Osteocyte (in vitro differentiated cells): Measurements from ENCODE around the gene SRRM2. TPM values are rescaled to one million over a fixed set of nuclear protein-coding genes. Genes with fewer than 3 reads are reported as not detected.

ENCODE experiments used
- DNase-seq: peaks from one replicate; pipeline ENCODE4 v3.0.0; 2021; ENCODE audit warnings: mixed read lengths; ENCODE audit not compliant: unreplicated experiment; ENCODE audit errors: extremely low spot score
- H3K27ac Mint-ChIP-seq: one replicate; pipeline ENCODE4 v1.8.0; 2021; ENCODE audit warnings: mild to moderate bottlenecking, mixed read lengths; ENCODE audit not compliant: unreplicated experiment
- H3K27me3 Mint-ChIP-seq: one replicate; pipeline ENCODE4 v1.8.0; 2021; ENCODE audit warnings: mixed read lengths; ENCODE audit not compliant: unreplicated experiment
- H3K36me3 Mint-ChIP-seq: one replicate; pipeline ENCODE4 v1.8.0; 2021; ENCODE audit warnings: mixed read lengths; ENCODE audit not compliant: unreplicated experiment
- H3K4me1 Mint-ChIP-seq: one replicate; pipeline ENCODE4 v1.8.0; 2021; ENCODE audit warnings: mixed read lengths; ENCODE audit not compliant: unreplicated experiment
- H3K4me3 Mint-ChIP-seq: one replicate; pipeline ENCODE4 v1.8.0; 2021; ENCODE audit warnings: mild to moderate bottlenecking, moderate library complexity, mixed read lengths; ENCODE audit not compliant: unreplicated experiment
- H3K9me3 Mint-ChIP-seq: one replicate; pipeline ENCODE4 v1.8.0; 2021; ENCODE audit warnings: mixed read lengths; ENCODE audit not compliant: unreplicated experiment
- CTCF ChIP-seq: fragments of 200-600 bp; sonication (generic); IDR thresholded peaks from 2 replicates; pipeline ENCODE4 v1.5.0; 2021; ENCODE audit warnings: antibody characterized with exemption, mild to moderate bottlenecking, moderate library complexity
- total RNA-seq: library from RNA; stranded (reverse); gene quantifications from 2 replicates; pipeline ENCODE4 v1.2.1, GENCODE V29; 2021

SRRM2 gene
- total RNA-seq, 1 donor from 2014 or later = 572 TPM

- H3K4me1 Mint-ChIP-seq = no peaks in the 10 kb centered on the region
- H3K27me3 Mint-ChIP-seq = no peaks in the 10 kb centered on the region
- no peaks in the 10 kb centered on the region for H3K9me3 Mint-ChIP-seq
- no peak for TF ChIP-seq CTCF
- no peaks in the 10 kb centered on the region for H3K36me3 Mint-ChIP-seq
- no peak overlapping the region for H3K27ac Mint-ChIP-seq
- no peak for DNase-seq
- no peak overlapping the region for H3K4me3 Mint-ChIP-seq
Observed at GRCh38 chr16:2745116-2745890, 7.1 kb upstream of the SRRM2 start.

- no peaks in the 10 kb centered on the region for H3K27me3 Mint-ChIP-seq
- TF ChIP-seq CTCF = no peak
- no peak overlapping the region for H3K4me3 Mint-ChIP-seq
- H3K4me1 Mint-ChIP-seq = peaks cover 6% of the 10 kb centered on the region
- DNase-seq = no peak
- H3K27ac Mint-ChIP-seq = no peak overlapping the region
- no peaks in the 10 kb centered on the region for H3K9me3 Mint-ChIP-seq
- no peaks in the 10 kb centered on the region for H3K36me3 Mint-ChIP-seq
Observed at GRCh38 chr16:2745961-2746360, 6.5 kb upstream of the SRRM2 start.

- Mint-ChIP-seq H3K27ac (no peak overlapping the region), H3K9me3 (no peaks in the 10 kb centered on the region), H3K4me1 (peaks cover 16% of the 10 kb centered on the region), H3K27me3 (no peaks in the 10 kb centered on the region), H3K36me3 (peaks cover 2% of the 10 kb centered on the region), H3K4me3 (no peak overlapping the region)
- DNase-seq = no peak
- no peak for TF ChIP-seq CTCF
Observed at GRCh38 chr16:2748757-2749455, 3.5 kb upstream of the SRRM2 start.

- no peaks in the 10 kb centered on the region for H3K9me3 Mint-ChIP-seq
Observed at GRCh38 chr16:2749476-2749875, 3.0 kb upstream of the SRRM2 start.

More at GRCh38 chr16:2749476-2749875, 3.0 kb upstream of the SRRM2 start:
- H3K4me1 Mint-ChIP-seq = peaks cover 22% of the 10 kb centered on the region
- TF ChIP-seq CTCF = no peak
- H3K27ac Mint-ChIP-seq = no peak overlapping the region
- H3K4me3 Mint-ChIP-seq = no peak overlapping the region
- no peak for DNase-seq
- H3K27me3 Mint-ChIP-seq = no peaks in the 10 kb centered on the region
- peaks cover 6% of the 10 kb centered on the region for H3K36me3 Mint-ChIP-seq
